ENCODE measurements around the gene ZC3H7B. TPM values are rescaled to one million over a fixed set of nuclear protein-coding genes. Genes with fewer than 3 reads are reported as not detected.

The ZC3H7B gene
- total RNA-seq, 2 donors from 2014 or later, result 35.2 to 51.7 TPM

- Histone ChIP-seq H3K4me3 (no peak overlapping the region), H3K36me3 (no peaks in the 10 kb centered on the region), H3K9ac (ENCODE audit: low read depth in 2 of 2, low read length in 2 of 2) (no peak overlapping the region), H3K27me3 (no peaks in the 10 kb centered on the region), H3K9me3 (no peaks in the 10 kb centered on the region), H3K27ac (no peak overlapping the region), H3K4me1 (no peaks in the 10 kb centered on the region)
- intact Hi-C loops (cut with DNase I), result no loop called here
- no peak for DNase-seq
- TF ChIP-seq CTCF (IDR thresholded peaks at IDR 0.05), result no peak
These were observed 55.9 kb downstream of the ZC3H7B start for GRCh38 chr22:41357191-41357590.

- H3K4me3 ChIP-seq, result no peak overlapping the region
- no peak overlapping the region for H3K27ac ChIP-seq
- TF ChIP-seq CTCF (IDR thresholded peaks at IDR 0.05), result no peak
- H3K36me3 ChIP-seq, result no peaks in the 10 kb centered on the region
- no peak for DNase-seq
- H3K4me1 ChIP-seq, result no peaks in the 10 kb centered on the region
- H3K27me3 ChIP-seq, result no peaks in the 10 kb centered on the region
- H3K9me3 ChIP-seq, result no peaks in the 10 kb centered on the region
- intact Hi-C loops (cut with DNase I), result no loop called here
- no peak overlapping the region for H3K9ac ChIP-seq (ENCODE audit: low read depth in 2 of 2, low read length in 2 of 2)
These were observed 57.6 kb downstream of the ZC3H7B start for GRCh38 chr22:41358927-41359326.

- H3K9me3 ChIP-seq, result no peaks in the 10 kb centered on the region
- no peak for DNase-seq
- no peaks in the 10 kb centered on the region for H3K27me3 ChIP-seq
- no peaks in the 10 kb centered on the region for H3K4me1 ChIP-seq
- H3K36me3 ChIP-seq, result no peaks in the 10 kb centered on the region
- intact Hi-C loops (cut with DNase I), result no loop called here
- H3K27ac ChIP-seq, result no peak overlapping the region
- TF ChIP-seq CTCF (IDR thresholded peaks at IDR 0.05), result no peak
- no peak overlapping the region for H3K4me3 ChIP-seq
- no peak overlapping the region for H3K9ac ChIP-seq (ENCODE audit: low read depth in 2 of 2, low read length in 2 of 2)
These were observed 58.1 kb downstream of the ZC3H7B start for GRCh38 chr22:41359376-41359775.

GRCh38 chr22:41360126-41360525 is 58.8 kb downstream of the ZC3H7B start:
- H3K9me3 ChIP-seq, result no peaks in the 10 kb centered on the region
- no peak overlapping the region for H3K4me3 ChIP-seq
- no peak for TF ChIP-seq CTCF (IDR thresholded peaks at IDR 0.05)
- no peak for DNase-seq
- no peak overlapping the region for H3K9ac ChIP-seq (ENCODE audit: low read depth in 2 of 2, low read length in 2 of 2)
- H3K4me1 ChIP-seq, result no peaks in the 10 kb centered on the region
- intact Hi-C loops (cut with DNase I), result no loop called here
- no peaks in the 10 kb centered on the region for H3K27me3 ChIP-seq
- no peak overlapping the region for H3K27ac ChIP-seq
- no peaks in the 10 kb centered on the region for H3K36me3 ChIP-seq

- DNase-seq, result no peak
- H3K36me3 ChIP-seq, result no peaks in the 10 kb centered on the region
- H3K9ac ChIP-seq (ENCODE audit: low read depth in 2 of 2, low read length in 2 of 2), result no peak overlapping the region
- H3K27me3 ChIP-seq, result no peaks in the 10 kb centered on the region
- H3K27ac ChIP-seq, result no peak overlapping the region
- H3K4me1 ChIP-seq, result peaks cover 5% of the 10 kb centered on the region
- intact Hi-C loops (cut with DNase I), result no loop called here
- TF ChIP-seq CTCF (IDR thresholded peaks at IDR 0.05), result no peak
- H3K4me3 ChIP-seq, result no peak overlapping the region
- no peaks in the 10 kb centered on the region for H3K9me3 ChIP-seq
These were observed 60.5 kb downstream of the ZC3H7B start for GRCh38 chr22:41361716-41362310.
